ENCODE measurements around the gene CGB3. TPM values are rescaled to one million over a fixed set of nuclear protein-coding genes. Genes with fewer than 3 reads are reported as not detected.
"Not testable (repeated sequence)": the region's sequence is repeated elsewhere in the genome, so short reads cannot be mapped to it uniquely, and the experiment has no call there.

CGB3 gene
- polyA plus RNA-seq (2012; ENCODE audit: insufficient read depth, insufficient read length), result not detected

- H3K4me3 ChIP-seq (ENCODE audit: low read length); DNase-seq (ENCODE audit: low read depth, low spot score): not testable (repeated sequence)
These were observed at the start of gene CGB3 for GRCh38 chr19:49024233-49024632. Gene CGB3, minus strand, starts transcription at chr19:49024333. Its CDS starts 362 bp downstream, at chr19:49023971.

- no peak overlapping the region for H3K4me3 ChIP-seq (ENCODE audit: low read length)
- DNase-seq (ENCODE audit: low read depth, low spot score), result no peak
These were observed 47.9 kb upstream of the CGB3 start for GRCh38 chr19:49071860-49072547.

- no peak overlapping the region for H3K4me3 ChIP-seq (ENCODE audit: low read length)
- no peak for DNase-seq (ENCODE audit: low read depth, low spot score)
These were observed 46.3 kb upstream of the CGB3 start for GRCh38 chr19:49070416-49070815.

- DNase-seq (ENCODE audit: low read depth, low spot score), result no peak
- no peak overlapping the region for H3K4me3 ChIP-seq (ENCODE audit: low read length)
These were observed 44.9 kb upstream of the CGB3 start for GRCh38 chr19:49069026-49069425.

- no peak for DNase-seq (ENCODE audit: low read depth, low spot score)
- H3K4me3 ChIP-seq (ENCODE audit: low read length), result no peak overlapping the region
These were observed 43.4 kb upstream of the CGB3 start for GRCh38 chr19:49067554-49067953.

- H3K4me3 ChIP-seq (ENCODE audit: low read length), result no peak overlapping the region
- DNase-seq (ENCODE audit: low read depth, low spot score), result no peak
These were observed 41.9 kb upstream of the CGB3 start for GRCh38 chr19:49065905-49066512.

GRCh38 chr19:49064768-49065611 lies 40.9 kb upstream of the CGB3 start, which contains the start of gene NTF4:
Gene NTF4, minus strand, starts transcription at chr19:49064818. Its CDS starts 2,821 bp downstream, at chr19:49061997.
- DNase-seq (ENCODE audit: low read depth, low spot score), result no peak
- no peak within 1 kb of the TSS for H3K4me3 ChIP-seq (ENCODE audit: low read length)

- H3K4me3 ChIP-seq (ENCODE audit: low read length), result no peak overlapping the region
- DNase-seq (ENCODE audit: low read depth, low spot score), result no peak
These were observed 40.0 kb upstream of the CGB3 start for GRCh38 chr19:49064029-49064629.

GRCh38 chr19:49061445-49061844 lies 37.3 kb upstream of the CGB3 start:
- no peak for DNase-seq (ENCODE audit: low read depth, low spot score)
- H3K4me3 ChIP-seq (ENCODE audit: low read length), result no peak overlapping the region

- H3K4me3 ChIP-seq (ENCODE audit: low read length), result no peak overlapping the region
- no peak for DNase-seq (ENCODE audit: low read depth, low spot score)
These were observed 36.9 kb upstream of the CGB3 start for GRCh38 chr19:49061000-49061399.

- DNase-seq (ENCODE audit: low read depth, low spot score), result no peak
- no peak overlapping the region for H3K4me3 ChIP-seq (ENCODE audit: low read length)
These were observed 34.9 kb upstream of the CGB3 start for GRCh38 chr19:49059053-49059452.

- DNase-seq (ENCODE audit: low read depth, low spot score), result peak; percentile 20
- H3K4me3 ChIP-seq (ENCODE audit: low read length), result no peak overlapping the region
These were observed 34.4 kb upstream of the CGB3 start for GRCh38 chr19:49058562-49058961.

- DNase-seq (ENCODE audit: low read depth, low spot score), result no peak
- peak within 1 kb of the TSS; percentile 45 for H3K4me3 ChIP-seq (ENCODE audit: low read length)
These were observed 33.6 kb upstream of the CGB3 start, which contains the start of gene CGB7 for GRCh38 chr19:49057636-49058234. Gene CGB7, minus strand, starts transcription at chr19:49057749. Its CDS starts 2,374 bp downstream, at chr19:49055375.

- H3K4me3 ChIP-seq (ENCODE audit: low read length); DNase-seq (ENCODE audit: low read depth, low spot score): not testable (repeated sequence)
These were observed 32.9 kb upstream of the CGB3 start for GRCh38 chr19:49056902-49057596.

- DNase-seq (ENCODE audit: low read depth, low spot score), result no peak
- H3K4me3 ChIP-seq (ENCODE audit: low read length), result peak overlapping the region; percentile 45
These were observed 32.2 kb upstream of the CGB3 start for GRCh38 chr19:49056101-49056901.

- DNase-seq (ENCODE audit: low read depth, low spot score); H3K4me3 ChIP-seq (ENCODE audit: low read length): not testable (repeated sequence)
These were observed 26.4 kb upstream of the CGB3 start for GRCh38 chr19:49050376-49051033.

- DNase-seq (ENCODE audit: low read depth, low spot score); H3K4me3 ChIP-seq (ENCODE audit: low read length): not testable (repeated sequence)
These were observed 25.7 kb upstream of the CGB3 start for GRCh38 chr19:49049834-49050233.

All from Jurkat, Clone E6-1 (cell line).